22Rv1 (cell line): ENCODE measurements around the gene IGSF8.
"Not testable (repeated sequence)": the region's sequence is repeated elsewhere in the genome, so short reads cannot be mapped to it uniquely, and the experiment has no call there.

Source experiments
- H3K27ac ChIP-seq: fragments of 450-650 bp; 2 replicates; pipeline ENCODE4 v1.5.1; 2017
- CTCF ChIP-seq: fragments of 450-650 bp; IDR thresholded peaks from 2 replicates; pipeline ENCODE4 v1.5.1; 2017; ENCODE audit warnings: mild to moderate bottlenecking
- ZFX ChIP-seq: fragments of 450-650 bp; IDR thresholded peaks from 2 replicates; pipeline ENCODE4 v1.6.1; 2017; ENCODE audit warnings: antibody characterized with exemption, borderline replicate concordance

The IGSF8 gene

GRCh38 chr1:160052936-160053335 is 45.5 kb downstream of the IGSF8 start:
- no peak overlapping the region for H3K27ac ChIP-seq
- TF ChIP-seq CTCF (no peak), ZFX (no peak)

- H3K27ac ChIP-seq, result no peak overlapping the region
- TF ChIP-seq CTCF, result no peak
- TF ChIP-seq ZFX, result no peak
Measured at GRCh38 chr1:160050619-160051018, 47.8 kb downstream of the IGSF8 start.

GRCh38 chr1:160050182-160050581 is 48.2 kb downstream of the IGSF8 start:
- not testable (repeated sequence) for H3K27ac ChIP-seq

GRCh38 chr1:160049101-160049500 is 49.3 kb downstream of the IGSF8 start:
- TF ChIP-seq CTCF, result no peak
- TF ChIP-seq ZFX, result no peak
- H3K27ac ChIP-seq, result no peak overlapping the region

- no peak for TF ChIP-seq CTCF
- no peak for TF ChIP-seq ZFX
- H3K27ac ChIP-seq, result no peak overlapping the region
Measured at GRCh38 chr1:160048335-160048734, 50.1 kb downstream of the IGSF8 start.

GRCh38 chr1:160047111-160047991 is 51.1 kb downstream of the IGSF8 start:
- H3K27ac ChIP-seq, result no peak overlapping the region
- no peak for TF ChIP-seq CTCF
- no peak for TF ChIP-seq ZFX

GRCh38 chr1:160046494-160047110 is 51.8 kb downstream of the IGSF8 start:
- no peak for TF ChIP-seq ZFX
- peak; percentile 77 for TF ChIP-seq CTCF
- no peak overlapping the region for H3K27ac ChIP-seq
